Naive thymus-derived CD4-positive, alpha-beta T cell (primary cell): ENCODE results near the gene YTHDC2. TPM values are rescaled to one million over a fixed set of nuclear protein-coding genes. Genes with fewer than 3 reads are reported as not detected.
"Not testable (repeated sequence)": the region's sequence is repeated elsewhere in the genome, so short reads cannot be mapped to it uniquely, and the experiment has no call there.

ENCODE experiments used
- ATAC-seq: fragments of 150-1000 bp; cut with Tn5 transposase; 2 replicates; pipeline ENCODE4 v1.10.0; 2021; ENCODE audit warnings: mild to moderate bottlenecking, moderate library complexity
- CTCF ChIA-PET: fragments of 350-600 bp; sonication (Branson Sonifier 250); formaldehyde crosslinking; loops from one replicate; lab custom pipeline; 2021; ENCODE audit warnings: antibody characterized with exemption; lab: Charles Lee
- POLR2A ChIA-PET: fragments of 350-600 bp; sonication (Branson Sonifier 250); formaldehyde crosslinking; loops from one replicate; lab custom pipeline; 2021; ENCODE audit warnings: antibody characterized with exemption, inconsistent platforms; lab: Charles Lee
- DNase-seq, 9 donors: peaks; one replicate each; pipeline versions ENCODE4 v3.0.0 to v3.0.0-alpha.2; 2020 to 2022; ENCODE audit warnings: mixed read lengths in 1 of 9
- H3K27ac ChIP-seq: one replicate; pipeline ENCODE4 v1.7.0; 2013; ENCODE audit warnings: mild to moderate bottlenecking, low read depth, low read length, moderate library complexity
- H3K27me3 ChIP-seq, 2 donors: one replicate each; pipeline ENCODE4 v1.7.0; 2013; ENCODE audit warnings: low read length in 2 of 2, mild to moderate bottlenecking in 2 of 2, moderate library complexity in 2 of 2; ENCODE audit not compliant: control insufficient read depth in 2 of 2, insufficient read depth in 2 of 2
- H3K36me3 ChIP-seq, 3 experiments: 1 replicate in 2 of 3; 2 replicates in 1 of 3; pipeline ENCODE4 v1.7.0; 2013; ENCODE audit warnings: low read length in 3 of 3, mild to moderate bottlenecking in 3 of 3, moderate library complexity in 1 of 3; ENCODE audit not compliant: insufficient read depth in 3 of 3, control insufficient read depth in 2 of 3
- H3K4me1 ChIP-seq, 2 donors: one replicate each; pipeline ENCODE4 v1.7.0; 2013; ENCODE audit warnings: low read length in 2 of 2, mild to moderate bottlenecking in 2 of 2, moderate library complexity in 1 of 2; ENCODE audit not compliant: control insufficient read depth in 2 of 2, insufficient read depth in 2 of 2
- H3K4me3 ChIP-seq: 2 replicates; pipeline ENCODE4 v1.7.0; 2013; ENCODE audit warnings: mild to moderate bottlenecking, low read length
- H3K9me3 ChIP-seq, 3 experiments: 1 replicate in 2 of 3; 2 replicates in 1 of 3; pipeline ENCODE4 v1.7.0; 2013; ENCODE audit warnings: low read length in 3 of 3; ENCODE audit not compliant: control insufficient read depth in 2 of 3
- H3K27ac Mint-ChIP-seq, 9 donors: one replicate each; pipeline ENCODE4 v1.8.0; 2020 to 2022; ENCODE audit warnings: mixed read lengths in 9 of 9, mild to moderate bottlenecking in 8 of 9, moderate library complexity in 5 of 9, inconsistent platforms in 2 of 9
- H3K27me3 Mint-ChIP-seq, 5 donors: one replicate each; pipeline ENCODE4 v1.8.0; 2021 to 2022; ENCODE audit warnings: mixed read lengths in 5 of 5, mild to moderate bottlenecking in 1 of 5
- H3K36me3 Mint-ChIP-seq, 5 donors: one replicate each; pipeline ENCODE4 v1.8.0; 2020 to 2022; ENCODE audit warnings: mixed read lengths in 5 of 5, mild to moderate bottlenecking in 3 of 5, inconsistent platforms in 1 of 5
- H3K4me1 Mint-ChIP-seq, 7 donors: one replicate each; pipeline ENCODE4 v1.8.0; 2020 to 2022; ENCODE audit warnings: mixed read lengths in 7 of 7, mild to moderate bottlenecking in 3 of 7, inconsistent platforms in 1 of 7
- H3K4me3 Mint-ChIP-seq, 10 donors: one replicate each; pipeline ENCODE4 v1.8.0; 2020 to 2022; ENCODE audit warnings: mild to moderate bottlenecking in 10 of 10, mixed read lengths in 10 of 10, moderate library complexity in 6 of 10, inconsistent platforms in 2 of 10
- H3K9me3 Mint-ChIP-seq, 11 donors: one replicate each; pipeline ENCODE4 v1.8.0; 2020 to 2022; ENCODE audit warnings: mixed read lengths in 11 of 11, mild to moderate bottlenecking in 4 of 11, inconsistent platforms in 1 of 11, moderate library complexity in 1 of 11
- intact Hi-C, 2 donors: fragments of 100-400 bp; cut with micrococcal nuclease; formaldehyde crosslinking; loops; one replicate each; pipeline ENCODE4 v1.15.1; 2023
- polyA plus RNA-seq, 2 donors: library from polyadenylated mRNA; unstranded; fragments of 300-500 nt; fragmentation: Illumina TruSeq; gene quantifications; one replicate each; pipeline ENCODE4 v1.2.3, GENCODE V29; 2021
- total RNA-seq, 6 experiments: library from RNA in 5 of 6; stranded (reverse) in 5 of 6; gene quantifications; 1 replicate in 5 of 6; 2 replicates in 1 of 6; pipeline ENCODE4 v1.2.3 and lab custom pipeline; 2021 to 2026

The YTHDC2 gene
- total and polyA plus RNA-seq, 7 experiments from 2014 or later, result 8.1 to 53.6 (median 42.5) TPM

- POLR2A ChIA-PET, result interaction anchor here (0.7 kb wide), 1 partner anchor 8 kb away, joined by 3 read pairs; no protein-coding TSS in a partner anchor
- CTCF ChIA-PET, result no interaction called here
- H3K27ac Mint-ChIP-seq, result peak overlapping the region in 1 of 9 donors; percentile 25
These were observed 85.4 kb downstream of the YTHDC2 start for GRCh38 chr5:113598926-113599325.

DNA sequence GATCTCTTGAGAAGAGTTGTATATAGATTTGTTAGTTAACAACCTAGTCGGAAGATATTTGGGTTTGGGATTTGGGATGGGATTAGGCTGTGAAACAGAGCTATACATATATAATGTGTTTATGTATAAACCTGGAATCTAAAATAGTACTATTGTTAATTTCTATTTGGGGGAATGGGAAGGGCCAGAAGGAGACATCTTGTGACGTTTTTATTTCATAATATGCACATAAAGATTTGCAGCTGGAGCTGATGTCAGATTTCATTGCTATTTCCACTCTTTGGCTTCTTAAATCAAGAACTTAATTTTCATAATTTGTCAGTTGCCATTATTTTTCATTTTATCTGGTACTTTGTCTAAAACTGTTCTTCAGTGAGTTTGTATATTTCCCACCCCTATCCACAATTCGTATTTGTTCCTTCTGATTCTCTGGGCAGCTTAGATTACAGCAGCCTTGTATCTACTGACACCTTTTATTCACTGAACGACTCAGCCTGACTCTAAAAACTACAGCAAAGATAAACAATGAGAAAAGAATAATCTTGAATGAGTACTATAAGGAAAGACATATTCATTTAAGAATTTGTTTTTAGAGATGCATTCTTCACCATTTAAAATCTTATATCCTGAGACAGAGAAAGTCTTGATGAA is 86.9 kb downstream of the YTHDC2 start:
- POLR2A ChIA-PET, result no interaction called here

More at GRCh38 chr5:113598926-113599325, 85.4 kb downstream of the YTHDC2 start:
- ATAC-seq (no peak), DNase-seq (no peak)
- H3K27me3 Mint-ChIP-seq, result peaks cover 0 to 16% (median 0%) of the 10 kb centered on the region in 5 donors
- Histone ChIP-seq H3K4me3 (no peak overlapping the region), H3K27ac (no peak overlapping the region), H3K27me3 (no peaks in the 10 kb centered on the region), H3K36me3 (no peaks in the 10 kb centered on the region), H3K9me3 (no peaks in the 10 kb centered on the region), H3K4me1 (no peaks in the 10 kb centered on the region)
- no peak overlapping the region for H3K4me3 Mint-ChIP-seq
- H3K4me1 Mint-ChIP-seq, result no peaks in the 10 kb centered on the region
- H3K9me3 Mint-ChIP-seq, result no peaks in the 10 kb centered on the region
- H3K36me3 Mint-ChIP-seq, result peaks cover 2 to 6% (median 4%) of the 10 kb centered on the region in 5 donors
- intact Hi-C loops, result loop anchor here in 1 of 2 donors (5.0 kb wide), 1 partner anchor 82 kb away; no protein-coding TSS in a partner anchor

DNA sequence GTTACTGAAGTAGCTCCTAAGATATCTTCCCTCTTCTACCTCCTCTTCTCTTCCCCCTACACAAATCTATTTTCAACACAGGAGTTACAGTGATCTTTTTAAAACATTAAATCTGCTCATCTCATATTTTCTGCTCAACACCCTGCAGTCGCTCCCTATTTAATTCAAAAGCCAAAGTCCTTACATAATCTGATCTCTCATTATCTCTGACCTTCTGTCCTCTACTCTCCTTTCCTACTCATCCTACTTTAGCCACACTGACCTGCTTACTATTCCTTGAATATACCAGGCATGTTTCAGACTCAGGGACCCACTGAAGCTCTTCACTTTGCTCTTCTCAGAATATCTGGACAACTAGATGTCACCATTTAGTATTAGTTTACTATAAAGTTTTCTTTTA is 87.9 kb downstream of the YTHDC2 start:
- no peak overlapping the region for H3K27ac ChIP-seq
- Mint-ChIP-seq H3K4me1 (peaks cover 1 to 5% (median 2%) of the 10 kb centered on the region in 7 donors), H3K4me3 (no peak overlapping the region), H3K27ac (peak overlapping the region in 1 of 9 donors; percentile 6), H3K9me3 (no peaks in the 10 kb centered on the region), H3K27me3 (peaks cover 3 to 39% (median 8%) of the 10 kb centered on the region in 5 donors), H3K36me3 (no peaks in the 10 kb centered on the region)
- no peaks in the 10 kb centered on the region for H3K27me3 ChIP-seq
- intact Hi-C loops, result no loop called here
- no peaks in the 10 kb centered on the region for H3K4me1 ChIP-seq
- POLR2A ChIA-PET, result no interaction called here
- H3K9me3 ChIP-seq, result no peaks in the 10 kb centered on the region
- ATAC-seq, result no peak
- CTCF ChIA-PET, result no interaction called here
- no peak for DNase-seq
- no peak overlapping the region for H3K4me3 ChIP-seq
- no peaks in the 10 kb centered on the region for H3K36me3 ChIP-seq

More for the DNA sequence above, 86.9 kb downstream of the YTHDC2 start:
- Mint-ChIP-seq H3K9me3 (no peaks in the 10 kb centered on the region), H3K4me3 (no peak overlapping the region), H3K4me1 (no peaks in the 10 kb centered on the region), H3K36me3 (no peaks in the 10 kb centered on the region), H3K27me3 (peaks cover 0 to 29% (median 0%) of the 10 kb centered on the region in 5 donors), H3K27ac (peak overlapping the region in 2 of 9 donors; percentile 27 to 37)
- no peaks in the 10 kb centered on the region for H3K9me3 ChIP-seq
- ATAC-seq (no peak), DNase-seq (no peak)
- no peak overlapping the region for H3K4me3 ChIP-seq
- no peaks in the 10 kb centered on the region for H3K4me1 ChIP-seq
- CTCF ChIA-PET, result no interaction called here
- no peak overlapping the region for H3K27ac ChIP-seq
- no peaks in the 10 kb centered on the region for H3K27me3 ChIP-seq
- no peaks in the 10 kb centered on the region for H3K36me3 ChIP-seq
- intact Hi-C loops, result no loop called here

- H3K9me3 ChIP-seq, H3K36me3 ChIP-seq, intact Hi-C loops: not testable (repeated sequence)
These were observed 89.8 kb downstream of the YTHDC2 start for GRCh38 chr5:113603246-113603645.

DNA sequence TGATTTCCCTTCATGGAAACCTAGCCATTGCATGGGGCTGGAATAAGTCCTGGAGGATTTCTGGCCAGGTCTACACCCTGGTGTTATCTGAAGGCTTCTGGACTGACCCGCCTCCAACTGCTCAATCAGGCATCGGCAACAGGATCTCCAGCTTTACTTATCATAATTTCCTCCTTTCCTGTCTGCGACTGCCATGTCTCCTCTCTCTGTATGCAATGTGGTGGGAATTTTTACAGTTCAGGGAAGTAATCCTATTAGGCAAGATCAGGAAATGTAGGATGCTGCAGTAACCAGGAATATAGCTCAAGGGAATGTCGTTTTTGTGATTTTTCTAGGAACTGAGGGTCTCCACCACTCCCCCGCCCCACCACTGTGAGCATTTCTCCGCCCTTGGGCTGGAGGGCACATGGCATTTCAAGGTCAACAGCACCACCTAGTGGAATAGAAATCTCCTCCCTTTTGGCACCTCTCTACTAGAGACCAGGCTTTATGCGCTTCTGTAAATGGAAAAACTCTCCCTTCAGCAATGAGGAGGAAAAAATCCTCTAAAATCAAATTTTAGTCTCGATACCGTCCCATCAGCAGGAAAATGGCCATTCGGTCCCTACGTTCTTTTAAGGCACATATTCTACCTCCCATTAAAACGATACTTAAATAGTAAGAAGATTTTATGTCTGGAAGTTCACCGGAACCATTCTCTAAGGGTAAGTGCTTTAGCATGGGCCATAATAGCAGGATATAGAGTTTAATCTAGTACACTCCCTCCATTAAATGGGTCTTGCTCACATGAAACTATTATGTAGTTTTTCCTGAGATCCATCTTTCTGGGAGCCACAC is 93.0 kb downstream of the YTHDC2 start:
- Mint-ChIP-seq H3K9me3 (no peaks in the 10 kb centered on the region), H3K4me3 (no peak overlapping the region), H3K27ac (no peak overlapping the region), H3K27me3 (peaks cover 13 to 38% (median 27%) of the 10 kb centered on the region in 5 donors), H3K36me3 (no peaks in the 10 kb centered on the region), H3K4me1 (peaks cover 4 to 10% (median 6%) of the 10 kb centered on the region in 7 donors)
- no peak overlapping the region for H3K4me3 ChIP-seq
- DNase-seq (peak in 8 of 9 donors; percentile 29 to 68 (median 56)), ATAC-seq (peak; percentile 89)
- intact Hi-C loops, result loop anchor here (1.0 to 5.0 kb wide), 8 partner anchors 94 to 1431 kb away; partner anchors contain the start of gene YTHDC2 (in 1 of the 2)
- no peaks in the 10 kb centered on the region for H3K4me1 ChIP-seq
- CTCF ChIA-PET, result interaction anchor here (0.8 to 3.8 kb wide), 8 partner anchors 11 to 1446 kb away, joined by 3 to 28 read pairs (median 4); no protein-coding TSS in a partner anchor
- H3K27ac ChIP-seq, result no peak overlapping the region
- POLR2A ChIA-PET, result no interaction called here
- no peaks in the 10 kb centered on the region for H3K27me3 ChIP-seq
- no peaks in the 10 kb centered on the region for H3K36me3 ChIP-seq
- no peaks in the 10 kb centered on the region for H3K9me3 ChIP-seq

More at GRCh38 chr5:113603246-113603645, 89.8 kb downstream of the YTHDC2 start:
- H3K4me3 Mint-ChIP-seq, H3K27ac ChIP-seq, H3K4me1 ChIP-seq, H3K4me3 ChIP-seq, POLR2A ChIA-PET, H3K4me1 Mint-ChIP-seq, H3K27me3 ChIP-seq, H3K9me3 Mint-ChIP-seq, DNase-seq, ATAC-seq, H3K36me3 Mint-ChIP-seq: not testable (repeated sequence)
- CTCF ChIA-PET, result interaction anchor here (0.7 to 3.8 kb wide), 4 partner anchors 9 to 607 kb away, joined by 3 to 28 read pairs (median 14); no protein-coding TSS in a partner anchor
- H3K27me3 Mint-ChIP-seq, result peaks cover 10 to 43% (median 18%) of the 10 kb centered on the region in 5 donors
- H3K27ac Mint-ChIP-seq, result peak overlapping the region in 1 of 9 donors; percentile 12

- Histone ChIP-seq H3K27me3 (no peaks in the 10 kb centered on the region), H3K36me3 (no peaks in the 10 kb centered on the region), H3K9me3 (no peaks in the 10 kb centered on the region), H3K27ac (no peak overlapping the region), H3K4me3 (no peak overlapping the region), H3K4me1 (no peaks in the 10 kb centered on the region)
- no peak overlapping the region for H3K4me3 Mint-ChIP-seq
- ATAC-seq (no peak), DNase-seq (no peak)
- H3K4me1 Mint-ChIP-seq, result peaks cover 4 to 10% (median 6%) of the 10 kb centered on the region in 7 donors
- ChIA-PET POLR2A (no interaction called here), CTCF (interaction anchor here (0.8 to 1.8 kb wide), 3 partner anchors 229 to 612 kb away, joined by 3 to 7 read pairs (median 4); no protein-coding TSS in a partner anchor)
- H3K36me3 Mint-ChIP-seq, result no peaks in the 10 kb centered on the region
- H3K27ac Mint-ChIP-seq, result no peak overlapping the region
- H3K27me3 Mint-ChIP-seq, result peaks cover 13 to 43% (median 27%) of the 10 kb centered on the region in 5 donors
- H3K9me3 Mint-ChIP-seq, result no peaks in the 10 kb centered on the region
- intact Hi-C loops, result loop anchor here in 1 of 2 donors (2.0 to 5.0 kb wide), 3 partner anchors 95 to 1430 kb away; partner anchors contain the start of gene YTHDC2
These were observed 93.9 kb downstream of the YTHDC2 start for GRCh38 chr5:113607361-113607760.
